HepG2 (cell line): ENCODE data around the gene PRRC2A. TPM values are rescaled to one million over a fixed set of nuclear protein-coding genes. Genes with fewer than 3 reads are reported as not detected.

Experiments
- BCL3 ChIP-seq: sonication (generic); formaldehyde crosslinking; IDR thresholded peaks from 2 replicates; pipeline ENCODE4 v1.5.1; 2020; ENCODE audit warnings: mild to moderate bottlenecking, missing genetic modification reagents, moderate library complexity
- BCL6 ChIP-seq: IDR thresholded peaks from 2 replicates; pipeline ENCODE4 v1.6.1; 2016; ENCODE audit warnings: missing genetic modification reagents, missing compliant biosample characterization
- BRF2 ChIP-seq: sonication (generic); formaldehyde crosslinking; IDR thresholded peaks from 2 replicates; pipeline ENCODE4 v1.8.1; 2022; ENCODE audit warnings: mild to moderate bottlenecking, missing genetic modification reagents
- CCDC6 ChIP-seq: sonication (generic); formaldehyde crosslinking; IDR thresholded peaks from 2 replicates; pipeline ENCODE4 v1.8.1; 2022; ENCODE audit warnings: mild to moderate bottlenecking, missing genetic modification reagents, moderate library complexity
- GATA4 ChIP-seq: sonication (generic); IDR thresholded peaks from 2 replicates; pipeline ENCODE4 v1.6.1; 2016; ENCODE audit warnings: antibody characterized with exemption, low read depth, borderline replicate concordance
- KDM5B ChIP-seq: sonication (generic); formaldehyde crosslinking; IDR thresholded peaks from 2 replicates; pipeline ENCODE4 v1.4.0; 2020; ENCODE audit warnings: missing genetic modification reagents, mild to moderate bottlenecking, borderline replicate concordance
- LBX2 ChIP-seq: sonication (generic); formaldehyde crosslinking; IDR thresholded peaks from 2 replicates; pipeline ENCODE4 v1.5.0; 2020; ENCODE audit warnings: missing genetic modification reagents, mild to moderate bottlenecking, borderline replicate concordance
- MAFF ChIP-seq: IDR thresholded peaks from 2 replicates; pipeline ENCODE4 v1.6.1; 2011; ENCODE audit warnings: low read depth, low read length, improper control_type of control experiment
- NPAS2 ChIP-seq: sonication (generic); formaldehyde crosslinking; IDR thresholded peaks from 2 replicates; pipeline ENCODE4 v1.8.0; 2022; ENCODE audit warnings: mild to moderate bottlenecking, missing genetic modification reagents, borderline replicate concordance
- PBX3 ChIP-seq: sonication (generic); formaldehyde crosslinking; IDR thresholded peaks from 2 replicates; pipeline ENCODE4 v1.8.1; 2023; ENCODE audit warnings: missing genetic modification reagents, inconsistent platforms, borderline replicate concordance
- RFXANK ChIP-seq: IDR thresholded peaks from 2 replicates; pipeline ENCODE4 v1.6.1; 2016
- RNF2 ChIP-seq: fragments of 450-650 bp; conservative IDR thresholded peaks from 2 replicates; pipeline ENCODE4 v1.6.1; 2016; ENCODE audit warnings: low read depth
- SKI ChIP-seq: fragments of 450-650 bp; IDR thresholded peaks from one replicate; pipeline ENCODE4 v1.6.1; 2018; ENCODE audit warnings: mild to moderate bottlenecking; ENCODE audit not compliant: partially characterized antibody
- TBX3 ChIP-seq: fragments of 450-650 bp; IDR thresholded peaks from 2 replicates; pipeline ENCODE4 v1.6.1; 2017; ENCODE audit warnings: antibody characterized with exemption, mild to moderate bottlenecking, inconsistent platforms, borderline replicate concordance
- THAP9 ChIP-seq: sonication (generic); formaldehyde crosslinking; IDR thresholded peaks from 2 replicates; pipeline ENCODE4; 2020; ENCODE audit warnings: missing genetic modification reagents, mild to moderate bottlenecking, borderline replicate concordance
- ZNF121 ChIP-seq: sonication (generic); formaldehyde crosslinking; IDR thresholded peaks from 2 replicates; pipeline ENCODE4 v1.5.0; 2020; ENCODE audit warnings: mild to moderate bottlenecking, missing genetic modification reagents
- ZNF20 ChIP-seq: sonication (generic); formaldehyde crosslinking; IDR thresholded peaks from 2 replicates; pipeline ENCODE4 v1.4.0; 2020; ENCODE audit warnings: mild to moderate bottlenecking, moderate library complexity, missing genetic modification reagents
- ZNF253 ChIP-seq: sonication (generic); formaldehyde crosslinking; IDR thresholded peaks from 2 replicates; pipeline ENCODE4 v1.8.0; 2022; ENCODE audit warnings: mild to moderate bottlenecking, missing genetic modification reagents, borderline replicate concordance
- ZNF614 ChIP-seq: IDR thresholded peaks from 2 replicates; pipeline ENCODE4 v1.6.1; 2018; ENCODE audit warnings: missing biosample characterization, missing genetic modification reagents, inconsistent platforms, borderline replicate concordance
- ZNF841 ChIP-seq: sonication (generic); formaldehyde crosslinking; IDR thresholded peaks from 2 replicates; pipeline ENCODE4 v1.8.1; 2023; ENCODE audit warnings: missing genetic modification reagents, borderline replicate concordance
- polyA plus RNA-seq, 8 experiments: library from polyadenylated mRNA; depleted of rRNA in 3 of 8; stranded (reverse) in 7 of 8; unstranded in 1 of 8; fragments of >200 nt; fragmentation: Illumina TruSeq in 4 of 8; extraction: Trizol in 4 of 8; gene quantifications; 2 replicates each; pipeline versions ENCODE4 v1.2.1 to v1.2.3, GENCODE V29; 2011 to 2016; ENCODE audit warnings: low read depth in 4 of 8, missing spikeins in 1 of 8, mixed read lengths in 1 of 8; ENCODE audit not compliant: insufficient read depth in 1 of 8
- total RNA-seq, 5 experiments: library from RNA; depleted of rRNA; stranded (reverse); fragments of >200 nt; fragmentation: Illumina TruSeq; extraction: Trizol; gene quantifications; 2 replicates each; pipeline ENCODE4 v1.2.3, GENCODE V29; 2016; ENCODE audit warnings: low read depth in 1 of 5
- TF ChIP-seq, protein P1 (sequence below): IDR thresholded peaks from 2 replicates; pipeline ENCODE4 v1.6.1; 2012; ENCODE audit warnings: inconsistent platforms

PRRC2A gene
- total and polyA plus RNA-seq, 2 of the 13 experiments (the other 11 are each of a cell fraction or from before 2014, with no cell fraction given), result 38.9 to 47.4 TPM

- TF ChIP-seq ZNF841 (CRISPR knock-in tag), result 0 out of 2 replicates have a peak, but pooled peaks have one; percentile 50
- no peak for TF ChIP-seq GATA4
- TF ChIP-seq BCL3 (CRISPR knock-in tag), result no peak
- no peak for TF ChIP-seq PBX3 (CRISPR knock-in tag)
- no peak for TF ChIP-seq ZNF20 (CRISPR knock-in tag)
- TF ChIP-seq THAP9, result peak; percentile 81
- 0 out of 2 replicates have a peak, but pooled peaks have one; percentile 45 for TF ChIP-seq BCL6
- 0 out of 2 replicates have a peak, but pooled peaks have one; percentile 34 for TF ChIP-seq BRF2 (CRISPR knock-in tag)
- TF ChIP-seq MAFF, result no peak
- TF ChIP-seq TBX3, result no peak
- peak; percentile 89; the same call in 1 of the 2 replicates for TF ChIP-seq ZNF614 (CRISPR knock-in tag)
- TF ChIP-seq RNF2, result peak; percentile 40; the same call in 1 of the 2 replicates
- peak; percentile 34 for TF ChIP-seq SKI
- TF ChIP-seq ZNF253 (CRISPR knock-in tag), result peak; percentile 81; the same call in 1 of the 2 replicates
- no peak for TF ChIP-seq ZNF121 (CRISPR knock-in tag)
- TF ChIP-seq NPAS2, result no peak
- no peak for TF ChIP-seq LBX2 (CRISPR knock-in tag)
- TF ChIP-seq KDM5B (CRISPR knock-in tag), result peak; percentile 96
- 0 out of 2 replicates have a peak, but pooled peaks have one; percentile 10 for TF ChIP-seq RFXANK (CRISPR knock-in tag)
- TF ChIP-seq, protein P1, sequence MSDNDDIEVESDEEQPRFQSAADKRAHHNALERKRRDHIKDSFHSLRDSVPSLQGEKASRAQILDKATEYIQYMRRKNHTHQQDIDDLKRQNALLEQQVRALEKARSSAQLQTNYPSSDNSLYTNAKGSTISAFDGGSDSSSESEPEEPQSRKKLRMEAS, result peak; percentile 70
- no peak; the same call in 1 of the 2 replicates for TF ChIP-seq CCDC6 (CRISPR knock-in tag)
- TF ChIP-seq, all 625 proteins: peak for 270
Measured at GRCh38 chr6:31580807-31581433, 39.6 kb upstream of the PRRC2A start (continued).
